ENCODE data around the gene CNTD1.

Gene CNTD1

DNA sequence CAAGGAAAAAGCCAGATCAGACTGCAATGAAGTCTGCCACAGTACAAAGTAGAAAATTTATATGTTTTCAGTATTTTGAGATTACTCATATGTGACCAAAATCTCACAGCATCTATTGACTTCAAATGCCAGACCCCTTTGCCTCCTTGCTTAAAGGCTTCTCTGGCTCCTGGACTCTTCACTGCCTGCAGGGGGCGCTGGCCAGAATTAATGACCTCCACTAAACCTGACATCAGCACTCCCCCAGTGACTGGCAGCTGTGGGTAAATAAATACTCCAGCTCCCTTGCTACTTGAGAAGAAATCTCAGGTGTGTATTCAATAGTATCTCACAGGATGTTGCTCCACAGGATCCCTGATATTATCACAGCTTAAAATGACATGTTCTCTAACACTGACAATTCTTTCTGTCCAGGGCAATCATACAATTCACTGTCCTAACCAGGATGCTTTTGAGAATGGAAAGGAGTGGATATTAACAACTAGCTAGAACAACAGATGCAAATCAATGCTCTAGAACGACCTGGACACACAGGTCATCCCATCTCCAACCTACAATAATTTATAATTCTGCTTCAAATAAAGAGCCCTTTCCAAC lies 21.4 kb downstream of the CNTD1 start:
- peaks cover 4% of the 10 kb centered on the region for H3K9me3 ChIP-seq (ENCODE audit: insufficient read depth, low read depth, low read length)
- H3K79me1 ChIP-seq (ENCODE audit: low read length), result peaks cover 6% of the 10 kb centered on the region
- no peak overlapping the region for H3K9ac ChIP-seq (ENCODE audit: low read length)
- peak; percentile 24 to 58 for DNase-seq
- H3K4me3 ChIP-seq (ENCODE audit: low read depth, low read length), result no peak overlapping the region
- H3K27ac ChIP-seq (ENCODE audit: low read depth, low read length), result no peak overlapping the region
- no peak overlapping the region for H2AK5ac ChIP-seq (ENCODE audit: low read length)
- H3K36me3 ChIP-seq (ENCODE audit: control insufficient read depth in 1 of 2, insufficient read depth in 2 of 2, low read length in 2 of 2), result peaks cover 20 to 47% of the 10 kb centered on the region in 2 experiments
- H3K27me3 ChIP-seq (ENCODE audit: insufficient read depth, low read length), result no peaks in the 10 kb centered on the region
- H3K23ac ChIP-seq (ENCODE audit: low read length), result no peak overlapping the region
- H4K91ac ChIP-seq (ENCODE audit: low read depth, low read length), result no peak overlapping the region
- H2AFZ ChIP-seq (ENCODE audit: insufficient read depth, low read length, poor library complexity), result no peak overlapping the region
- no peak overlapping the region for H3K18ac ChIP-seq (ENCODE audit: low read length)
- H2BK120ac ChIP-seq (ENCODE audit: insufficient read depth, low read length, poor library complexity), result no peak overlapping the region
- H3K79me2 ChIP-seq (ENCODE audit: control insufficient read depth, insufficient read depth, low read length, poor library complexity), result peaks cover 4% of the 10 kb centered on the region
- peaks cover 5% of the 10 kb centered on the region in 2 experiments for H3K4me1 ChIP-seq (ENCODE audit: control insufficient read depth in 1 of 2, insufficient read depth in 2 of 2, low read length in 2 of 2)
- no peak overlapping the region for H3K4ac ChIP-seq (ENCODE audit: low read depth, low read length)
- H2BK12ac ChIP-seq (ENCODE audit: low read length), result no peak overlapping the region
- no peak overlapping the region for H4K8ac ChIP-seq (ENCODE audit: low read depth, low read length)
- H3K14ac ChIP-seq (ENCODE audit: low read length), result no peak overlapping the region
- no peak overlapping the region for H2BK5ac ChIP-seq (ENCODE audit: low read depth, low read length, poor library complexity)
- no CpG with 5 or more reads among the region's 2 CpGs for WGBS (ENCODE audit: extremely low coverage, insufficient coverage, insufficient read length)
- H3K4me2 ChIP-seq (ENCODE audit: low read length), result no peak overlapping the region
- no peak overlapping the region for H4K12ac ChIP-seq (ENCODE audit: low read depth, low read length)

GRCh38 chr17:42821176-42821575 lies 22.5 kb downstream of the CNTD1 start:
- Histone ChIP-seq H3K4me1 (ENCODE audit: control insufficient read depth in 1 of 2, insufficient read depth in 2 of 2, low read length in 2 of 2) (peaks cover 5% of the 10 kb centered on the region in 2 experiments), H3K27me3 (ENCODE audit: insufficient read depth, low read length) (no peaks in the 10 kb centered on the region), H3K14ac (ENCODE audit: low read length) (no peak overlapping the region), H4K91ac (ENCODE audit: low read depth, low read length) (no peak overlapping the region), H3K9me3 (ENCODE audit: insufficient read depth, low read depth, low read length) (peaks cover 4% of the 10 kb centered on the region), H3K79me1 (ENCODE audit: low read length) (peaks cover 6% of the 10 kb centered on the region), H3K4ac (ENCODE audit: low read depth, low read length) (no peak overlapping the region), H3K36me3 (ENCODE audit: control insufficient read depth in 1 of 2, insufficient read depth in 2 of 2, low read length in 2 of 2) (peaks cover 20 to 36% of the 10 kb centered on the region in 2 experiments), H2BK12ac (ENCODE audit: low read length) (no peak overlapping the region), H3K4me2 (ENCODE audit: low read length) (no peak overlapping the region), H2BK5ac (ENCODE audit: low read depth, low read length, poor library complexity) (no peak overlapping the region), H3K18ac (ENCODE audit: low read length) (no peak overlapping the region), H3K23ac (ENCODE audit: low read length) (no peak overlapping the region), H2BK120ac (ENCODE audit: insufficient read depth, low read length, poor library complexity) (no peak overlapping the region), H3K79me2 (ENCODE audit: control insufficient read depth, insufficient read depth, low read length, poor library complexity) (peaks cover 4% of the 10 kb centered on the region), H4K12ac (ENCODE audit: low read depth, low read length) (no peak overlapping the region), H2AK5ac (ENCODE audit: low read length) (no peak overlapping the region), H4K8ac (ENCODE audit: low read depth, low read length) (no peak overlapping the region), H3K4me3 (ENCODE audit: low read depth, low read length) (no peak overlapping the region), H3K9ac (ENCODE audit: low read length) (no peak overlapping the region), H3K27ac (ENCODE audit: low read depth, low read length) (no peak overlapping the region), H2AFZ (ENCODE audit: insufficient read depth, low read length, poor library complexity) (no peak overlapping the region)
- WGBS (ENCODE audit: extremely low coverage, insufficient coverage, insufficient read length), result no CpG with 5 or more reads among the region's 7 CpGs
- DNase-seq, result peak; percentile 74 to 75

DNA sequence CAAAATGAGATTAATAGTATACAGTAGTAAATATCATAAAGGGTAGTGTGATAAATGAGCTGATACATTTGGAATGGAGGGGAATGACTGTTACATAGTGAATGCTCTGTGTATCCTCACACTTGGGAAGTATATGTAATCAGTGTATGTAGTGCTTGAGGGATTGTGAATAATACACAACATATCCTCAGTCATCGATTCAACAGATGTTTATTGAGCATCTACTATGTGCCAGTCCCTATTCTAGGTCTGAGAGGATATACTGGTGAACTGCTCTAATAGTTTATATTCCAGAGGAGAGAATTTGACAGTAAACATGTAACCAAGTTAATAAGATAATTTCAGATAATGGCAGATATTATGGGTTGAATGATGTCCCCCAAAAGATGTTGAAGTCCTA lies 28.8 kb downstream of the CNTD1 start:
- Histone ChIP-seq H2AFZ (ENCODE audit: insufficient read depth, low read length, poor library complexity) (no peak overlapping the region), H3K4me2 (ENCODE audit: low read length) (no peak overlapping the region), H4K91ac (ENCODE audit: low read depth, low read length) (no peak overlapping the region), H2BK12ac (ENCODE audit: low read length) (no peak overlapping the region), H4K8ac (ENCODE audit: low read depth, low read length) (no peak overlapping the region), H3K18ac (ENCODE audit: low read length) (no peak overlapping the region), H3K9ac (ENCODE audit: low read length) (no peak overlapping the region), H3K79me2 (ENCODE audit: control insufficient read depth, insufficient read depth, low read length, poor library complexity) (peaks cover 4% of the 10 kb centered on the region), H3K9me3 (ENCODE audit: insufficient read depth, low read depth, low read length) (no peaks in the 10 kb centered on the region), H3K27ac (ENCODE audit: low read depth, low read length) (no peak overlapping the region), H2AK5ac (ENCODE audit: low read length) (no peak overlapping the region), H3K4me1 (ENCODE audit: control insufficient read depth in 1 of 2, insufficient read depth in 2 of 2, low read length in 2 of 2) (peaks cover 5% of the 10 kb centered on the region in 2 experiments), H3K27me3 (ENCODE audit: insufficient read depth, low read length) (no peaks in the 10 kb centered on the region), H3K4me3 (ENCODE audit: low read depth, low read length) (no peak overlapping the region), H3K23ac (ENCODE audit: low read length) (no peak overlapping the region), H4K12ac (ENCODE audit: low read depth, low read length) (no peak overlapping the region), H3K36me3 (ENCODE audit: control insufficient read depth in 1 of 2, insufficient read depth in 2 of 2, low read length in 2 of 2) (no peaks in the 10 kb centered on the region), H2BK120ac (ENCODE audit: insufficient read depth, low read length, poor library complexity) (no peak overlapping the region), H3K4ac (ENCODE audit: low read depth, low read length) (no peak overlapping the region), H3K14ac (ENCODE audit: low read length) (no peak overlapping the region), H2BK5ac (ENCODE audit: low read depth, low read length, poor library complexity) (no peak overlapping the region), H3K79me1 (ENCODE audit: low read length) (peaks cover 6% of the 10 kb centered on the region)
- no peak for DNase-seq
- no CpG with 5 or more reads among the region's 1 CpG for WGBS (ENCODE audit: extremely low coverage, insufficient coverage, insufficient read length)

DNA sequence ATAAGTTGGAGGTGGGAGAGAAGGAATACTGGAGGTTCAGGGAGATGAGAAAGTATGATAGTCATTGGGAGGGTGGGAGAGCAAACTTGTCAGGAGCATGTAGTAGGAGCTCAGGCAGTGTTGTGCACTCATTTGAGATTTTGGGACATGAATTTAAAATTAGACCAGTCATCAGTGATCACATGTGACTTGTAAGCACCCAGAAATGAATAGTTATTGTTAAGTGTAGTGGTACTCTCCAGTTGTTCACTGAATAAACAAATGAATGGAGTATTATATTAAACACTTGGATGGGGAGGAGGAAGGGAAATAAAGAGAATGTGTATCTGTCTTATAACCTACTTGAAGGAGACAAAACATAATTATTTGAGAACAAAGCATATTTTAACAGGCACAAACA lies 32.3 kb downstream of the CNTD1 start:
- no peak for DNase-seq
- Histone ChIP-seq H3K9ac (ENCODE audit: low read length) (no peak overlapping the region), H4K8ac (ENCODE audit: low read depth, low read length) (no peak overlapping the region), H3K79me2 (ENCODE audit: control insufficient read depth, insufficient read depth, low read length, poor library complexity) (peaks cover 8% of the 10 kb centered on the region), H4K91ac (ENCODE audit: low read depth, low read length) (no peak overlapping the region), H3K23ac (ENCODE audit: low read length) (no peak overlapping the region), H4K12ac (ENCODE audit: low read depth, low read length) (no peak overlapping the region), H3K36me3 (ENCODE audit: control insufficient read depth in 1 of 2, insufficient read depth in 2 of 2, low read length in 2 of 2) (peaks cover 5 to 11% of the 10 kb centered on the region in 2 experiments), H2AFZ (ENCODE audit: insufficient read depth, low read length, poor library complexity) (no peak overlapping the region), H3K4ac (ENCODE audit: low read depth, low read length) (no peak overlapping the region), H2BK120ac (ENCODE audit: insufficient read depth, low read length, poor library complexity) (no peak overlapping the region), H3K27ac (ENCODE audit: low read depth, low read length) (no peak overlapping the region), H3K4me2 (ENCODE audit: low read length) (no peak overlapping the region), H3K79me1 (ENCODE audit: low read length) (peaks cover 10% of the 10 kb centered on the region), H3K4me1 (ENCODE audit: control insufficient read depth in 1 of 2, insufficient read depth in 2 of 2, low read length in 2 of 2) (peaks cover 0 to 3% of the 10 kb centered on the region in 2 experiments), H2BK12ac (ENCODE audit: low read length) (no peak overlapping the region), H3K9me3 (ENCODE audit: insufficient read depth, low read depth, low read length) (no peaks in the 10 kb centered on the region), H3K4me3 (ENCODE audit: low read depth, low read length) (no peak overlapping the region), H3K18ac (ENCODE audit: low read length) (no peak overlapping the region), H3K27me3 (ENCODE audit: insufficient read depth, low read length) (no peaks in the 10 kb centered on the region), H3K14ac (ENCODE audit: low read length) (no peak overlapping the region), H2BK5ac (ENCODE audit: low read depth, low read length, poor library complexity) (no peak overlapping the region), H2AK5ac (ENCODE audit: low read length) (no peak overlapping the region)

Measured in trophoblast cell (in vitro differentiated cells and primary cell).